Cardiac ventricle fibroblast (primary cell): Measurements from ENCODE around the gene ZNF75A. TPM values are rescaled to one million over a fixed set of nuclear protein-coding genes. Genes with fewer than 3 reads are reported as not detected.

Experiments
- total RNA-seq: library from RNA; depleted of rRNA; stranded (reverse); fragments of >200 nt; gene quantifications from 2 replicates; pipeline ENCODE4 v1.2.3, GENCODE V29; 2015

ZNF75A gene
- total RNA-seq, result 10.9 and 19.3 TPM in 2 replicates

DNA sequence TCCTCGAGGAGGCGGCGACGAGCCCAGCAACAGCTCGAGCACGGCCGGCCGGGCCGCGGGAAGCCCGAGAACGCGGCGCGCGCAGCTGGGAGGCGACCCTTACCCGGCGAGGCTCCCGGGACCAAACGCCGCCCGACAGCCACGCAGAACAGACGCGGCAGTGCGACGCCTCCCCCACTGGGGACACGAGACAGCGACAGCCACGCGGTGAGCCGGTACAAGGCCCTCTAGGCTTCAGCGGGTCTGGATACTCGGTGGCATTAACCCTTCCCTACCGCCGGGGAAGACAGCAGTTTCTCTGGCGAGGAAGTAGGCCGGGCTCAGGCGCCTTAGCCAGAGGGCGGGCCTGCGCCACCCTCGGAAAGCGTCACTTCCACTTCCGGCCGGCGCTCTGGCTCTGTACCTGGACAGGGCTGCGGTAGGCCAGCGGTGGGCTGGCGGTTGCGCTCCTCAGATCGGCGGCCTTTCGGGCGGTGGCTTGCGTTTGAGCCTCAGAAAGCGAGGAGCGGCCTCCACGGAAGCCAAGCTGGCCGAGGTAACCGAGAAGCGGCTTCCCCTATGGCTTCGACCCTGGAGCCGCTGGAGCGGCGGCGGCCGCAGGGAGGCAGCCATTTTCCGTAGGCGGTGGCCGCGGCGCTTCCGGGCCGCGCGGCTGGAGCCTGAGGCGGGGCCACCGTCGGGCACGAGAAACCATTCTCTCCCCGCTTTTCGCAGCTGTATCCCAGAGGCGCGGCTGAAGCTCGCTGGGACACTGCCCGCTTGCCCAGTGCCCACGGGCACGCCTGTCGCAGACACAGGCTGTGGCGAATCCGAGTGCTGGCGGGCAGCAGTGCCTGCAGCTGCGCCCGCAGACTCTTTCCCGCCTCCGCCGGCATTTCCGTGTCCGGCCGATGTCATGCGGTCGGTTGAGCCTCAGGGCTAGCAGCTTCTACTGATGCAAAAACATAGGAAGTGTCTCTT, at the start of gene ZNF75A, which contains the start of gene TIGD7:
Gene ZNF75A (plus strand): TSS at position 389 of the 960 bp plus-strand sequence. CDS start 2,932 bp downstream, outside the sequence.
Gene TIGD7 (minus strand): TSS at position 322 of the 960 bp plus-strand sequence. CDS start 4,816 bp downstream, outside the sequence.

DNA sequence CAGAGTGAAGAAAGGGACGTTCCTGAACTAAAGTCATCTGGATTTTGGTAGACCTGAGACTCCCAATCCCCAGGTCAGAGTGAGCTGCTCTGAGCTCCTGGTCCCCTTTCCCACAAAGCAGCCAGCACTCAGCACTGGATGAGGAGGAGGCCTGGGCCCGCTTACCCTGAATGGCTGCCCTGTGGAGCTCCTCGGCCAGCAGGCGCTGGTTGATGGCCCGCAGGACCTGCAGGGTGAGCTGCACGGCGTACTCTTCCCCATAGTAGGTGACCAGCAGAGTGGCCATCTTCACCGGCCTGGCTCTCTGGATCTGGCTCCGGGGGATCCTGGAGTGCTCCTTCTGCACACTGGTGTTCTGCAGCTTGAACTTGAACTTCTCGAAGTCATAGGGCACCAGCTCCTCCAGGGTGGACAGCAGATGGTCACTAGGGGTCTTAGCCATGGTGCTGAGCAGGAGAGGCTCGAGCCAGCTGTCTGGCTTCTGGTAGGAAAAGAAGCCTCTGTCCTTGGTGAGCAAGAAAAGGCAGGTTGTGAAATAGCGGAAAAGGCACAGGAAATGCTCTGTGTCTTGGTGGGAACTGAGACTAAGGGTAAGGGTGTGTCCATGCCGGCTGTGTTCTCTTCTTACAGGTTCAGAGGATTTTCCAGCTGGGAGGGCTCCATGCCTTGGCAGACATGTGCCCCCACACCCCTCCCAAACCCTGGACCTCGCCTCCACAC, 49.0 kb upstream of the ZNF75A start, which contains the start of gene MEFV:
Gene MEFV (minus strand): TSS at position 488 of the 720 bp plus-strand sequence. CDS start 46 bp downstream, at position 442.

DNA sequence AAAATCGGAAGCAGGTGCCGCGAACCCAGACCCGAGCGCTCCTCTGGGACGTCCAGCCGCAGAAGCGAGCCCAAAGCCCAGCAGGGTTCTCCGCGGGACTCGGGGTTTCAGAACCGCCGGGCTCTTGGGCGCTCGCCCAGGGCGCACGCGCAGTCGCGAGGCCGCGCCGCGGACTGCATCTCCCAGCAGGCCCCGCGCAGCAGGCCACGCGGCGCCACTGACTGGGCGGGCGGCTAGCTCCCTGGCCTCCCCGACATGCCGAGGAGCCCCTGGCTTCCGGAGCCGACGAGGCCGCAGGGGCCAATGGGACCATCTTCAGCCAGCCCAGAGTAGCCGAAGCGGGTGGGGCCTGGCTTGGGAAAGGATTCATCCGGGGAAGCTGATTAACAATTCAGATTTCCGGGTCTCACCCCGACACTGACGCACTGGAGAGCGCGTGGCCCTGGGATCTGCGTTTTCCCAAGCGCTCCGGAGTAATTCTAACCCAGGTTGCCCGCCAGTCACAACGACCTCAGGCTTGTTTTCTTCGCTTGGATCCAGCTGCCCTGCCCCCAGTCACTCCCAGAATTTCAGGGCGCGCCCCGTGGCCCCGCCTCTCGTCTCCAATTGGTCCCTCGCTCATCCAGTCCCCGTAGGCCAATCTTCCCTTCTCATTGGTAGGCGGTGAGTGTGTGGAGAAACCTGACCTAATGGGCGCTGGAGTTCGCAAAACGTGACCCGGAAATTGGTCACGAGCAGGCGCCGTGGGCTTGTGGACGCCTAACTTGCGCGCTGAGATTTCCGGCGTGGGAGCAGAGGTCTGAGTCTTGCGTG, 22.4 kb upstream of the ZNF75A start, which contains the start of gene ZNF263:
Gene ZNF263 (plus strand): TSS at position 762 of the 813 bp plus-strand sequence. CDS start 328 bp downstream, outside the sequence.

DNA sequence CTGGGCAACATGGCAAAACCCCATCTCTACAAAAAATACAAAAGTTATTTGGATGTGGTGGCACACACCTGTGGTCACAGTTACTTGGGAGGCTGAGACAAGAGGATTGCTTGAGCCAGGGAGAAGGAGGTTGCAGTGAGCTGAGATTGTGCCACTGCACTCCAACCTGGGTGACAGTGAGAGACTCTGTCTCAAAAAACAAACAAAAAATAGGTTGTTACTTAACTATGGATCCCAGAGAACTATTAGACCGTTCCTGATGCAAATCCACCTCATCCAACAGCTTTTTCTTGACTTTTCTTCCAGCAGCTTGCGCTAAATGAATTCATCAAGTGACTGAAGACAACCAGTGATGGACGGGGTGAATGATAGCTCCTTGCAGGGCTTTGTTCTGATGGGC, 50.3 kb downstream of the ZNF75A start, which contains the start of gene OR2C1:
Gene OR2C1 (plus strand): TSS at position 301 of the 400 bp plus-strand sequence. CDS start 52 bp downstream, at position 353.

Other genes with a start within 250 kb of the ZNF75A start
- gene IL32, start 239.9 kb upstream of the ZNF75A start, total RNA-seq, result 20.7 and 26.7 TPM in 2 replicates
- gene ZSCAN10, start 206.2 kb upstream of the ZNF75A start, total RNA-seq, result not detected in 2 replicates
- 11.3 and 11.6 TPM in 2 replicates for gene ZNF205, start 192.9 kb upstream of the ZNF75A start, total RNA-seq
- 7.8 and 11.2 TPM in 2 replicates for gene ZNF213, start 170.5 kb upstream of the ZNF75A start, total RNA-seq
- gene OR1F1, start 117.3 kb upstream of the ZNF75A start, total RNA-seq, result not detected in 2 replicates
- 5.2 and 8.3 TPM in 2 replicates for gene ZNF200, start 70.3 kb upstream of the ZNF75A start, total RNA-seq
- 0.15 TPM in 1 of 2 replicates, not detected in the other for gene MEFV, start 48.9 kb upstream of the ZNF75A start, total RNA-seq
- 30.3 and 32.1 TPM in 2 replicates for gene ZNF263, start 22.0 kb upstream of the ZNF75A start, total RNA-seq
- 1.8 and 4.1 TPM in 2 replicates for gene TIGD7, start 67 bp upstream of the ZNF75A start, total RNA-seq
- 0.12 TPM in 1 of 2 replicates, not detected in the other for gene OR2C1, start 50.4 kb downstream of the ZNF75A start, total RNA-seq
- 7.8 and 9.2 TPM in 2 replicates for gene ZSCAN32, start 95.5 kb downstream of the ZNF75A start, total RNA-seq
- 9.9 and 11.8 TPM in 2 replicates for gene ZNF174, start 95.7 kb downstream of the ZNF75A start, total RNA-seq
- gene ZNF597, start 138.0 kb downstream of the ZNF75A start, total RNA-seq, result 1.7 and 2.0 TPM in 2 replicates
- 24.1 and 31.1 TPM in 2 replicates for gene NAA60, start 138.2 kb downstream of the ZNF75A start, total RNA-seq
- not detected in 2 replicates for gene C16orf90, start 190.0 kb downstream of the ZNF75A start, total RNA-seq
- 13.2 and 19.5 TPM in 2 replicates for gene CLUAP1, start 195.5 kb downstream of the ZNF75A start, total RNA-seq